ENCODE data around the gene LRP1B.
"Not testable (repeated sequence)": the region's sequence is repeated elsewhere in the genome, so short reads cannot be mapped to it uniquely, and the experiment has no call there.

Gene LRP1B

DNA sequence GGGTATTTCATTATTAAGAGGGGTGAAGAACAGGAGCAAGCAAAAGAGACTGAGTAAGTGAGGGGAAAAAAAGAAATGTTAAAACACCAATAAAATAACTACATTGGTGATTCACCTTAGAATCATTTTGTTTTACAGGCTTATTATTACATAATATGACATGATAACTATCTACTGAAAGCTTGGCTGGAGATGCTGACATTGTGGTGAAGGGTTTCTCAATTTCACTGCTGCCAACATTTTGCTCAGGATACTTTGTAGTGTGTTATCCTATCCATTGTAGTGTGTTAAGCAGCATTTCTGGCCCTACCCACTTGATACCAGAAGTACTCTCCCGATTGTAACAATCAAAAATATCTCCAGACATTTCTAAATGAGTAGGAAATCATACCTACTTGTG is 1786.0 kb downstream of the LRP1B start:
- no peak for DNase-seq (ENCODE audit: low spot score)

GRCh38 chr2:140344266-140344665 is 1786.5 kb downstream of the LRP1B start:
- not testable (repeated sequence) for DNase-seq (ENCODE audit: low spot score)

DNA sequence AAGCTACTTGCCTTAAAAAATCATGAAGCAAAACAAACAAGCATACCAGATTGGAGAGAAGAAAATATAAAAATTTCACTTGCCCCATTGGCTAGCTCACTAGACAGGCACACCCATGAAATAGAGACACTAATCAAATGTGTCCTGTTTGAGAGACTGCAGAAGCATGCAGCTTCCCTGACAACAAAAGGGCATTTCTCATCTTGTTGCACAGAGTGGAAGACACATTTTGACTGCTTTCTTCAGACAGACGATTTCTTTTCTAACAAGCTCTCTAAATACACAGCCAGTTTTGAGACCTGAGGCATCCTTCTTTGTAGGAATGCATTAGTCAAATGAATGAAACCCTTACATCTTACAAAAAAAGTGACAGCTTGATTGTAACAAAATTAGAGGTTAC is 1792.0 kb downstream of the LRP1B start:
- no peak for DNase-seq (ENCODE audit: low spot score)

DNA sequence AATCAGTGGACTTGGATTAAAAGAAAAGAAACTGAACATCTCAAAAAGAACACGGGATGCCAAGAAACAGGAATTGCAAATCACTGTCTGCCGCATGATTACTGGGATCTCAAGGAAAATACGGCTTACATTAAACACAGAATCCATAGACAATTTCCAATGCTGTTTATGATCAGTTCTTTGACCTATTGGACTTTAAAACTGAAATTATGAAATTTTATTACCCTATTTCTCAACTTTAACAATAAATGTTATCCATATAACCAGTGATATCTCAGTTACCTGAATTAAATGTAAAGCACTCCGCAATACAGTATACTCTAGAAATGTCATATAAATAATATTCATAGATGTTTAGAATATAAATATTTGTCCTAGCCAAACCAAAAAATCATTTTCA is 1793.8 kb downstream of the LRP1B start:
- DNase-seq (ENCODE audit: low spot score): no peak

DNA sequence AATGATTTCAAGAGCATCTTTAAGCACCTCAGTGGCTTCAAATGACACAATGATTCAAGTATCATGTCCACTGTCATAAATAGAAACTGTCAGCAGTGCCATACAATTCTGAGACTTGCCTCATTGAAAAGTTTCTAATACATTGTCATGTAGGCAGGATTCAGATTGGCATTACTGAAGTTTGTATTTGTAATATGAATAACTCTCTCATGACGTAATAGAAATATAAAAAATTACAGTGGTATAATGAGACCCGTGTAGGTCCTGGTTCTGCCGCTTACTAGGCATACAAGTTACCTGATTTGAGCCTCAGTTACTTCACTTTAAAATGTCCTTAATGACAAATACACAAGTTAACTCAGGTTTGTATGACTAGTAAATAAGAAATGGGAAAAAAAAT is 1814.5 kb downstream of the LRP1B start:
- DNase-seq (ENCODE audit: low spot score): no peak

- no peak for DNase-seq (ENCODE audit: low spot score)
These were observed 1818.9 kb downstream of the LRP1B start for GRCh38 chr2:140311905-140312304.

DNA sequence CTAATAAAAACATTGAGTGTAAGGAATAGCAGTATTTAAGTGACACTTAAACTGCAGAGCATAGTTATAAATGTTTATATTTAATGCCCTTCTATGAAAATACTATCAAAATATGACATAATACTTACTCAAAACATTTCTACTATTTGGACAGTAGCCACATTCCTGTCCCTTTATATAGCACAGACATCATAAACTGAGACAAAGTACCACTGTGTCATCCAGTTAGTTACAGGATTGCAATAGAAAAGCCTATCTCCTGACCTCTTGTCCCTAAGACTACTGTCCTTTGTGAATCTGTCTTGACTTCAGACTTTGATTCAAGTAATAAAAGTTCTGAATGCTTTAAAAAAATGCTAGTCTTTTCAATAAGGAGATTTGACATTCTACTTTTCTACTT is 1822.1 kb downstream of the LRP1B start:
- DNase-seq (ENCODE audit: low spot score): no peak

DNA sequence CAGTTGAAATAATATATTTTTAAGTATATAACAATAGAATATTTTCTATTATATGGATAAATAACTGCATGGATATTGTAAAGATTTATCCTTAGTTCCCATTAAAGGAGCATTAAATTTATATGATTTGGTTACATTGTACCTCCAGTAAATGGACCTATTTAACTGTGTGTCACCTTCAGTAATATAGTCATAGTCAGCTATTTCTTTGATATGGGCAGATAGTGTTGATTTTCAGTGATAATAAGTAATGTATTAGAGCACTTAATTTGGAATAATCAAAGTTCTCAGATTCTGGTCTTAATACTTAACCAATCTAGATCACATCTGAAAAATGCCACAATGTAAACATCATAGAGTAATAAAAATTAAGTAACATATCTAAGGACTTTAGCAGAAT is 1823.3 kb downstream of the LRP1B start:
- no peak for DNase-seq (ENCODE audit: low spot score)

GRCh38 chr2:140295767-140296166 is 1835.0 kb downstream of the LRP1B start:
- no peak for DNase-seq (ENCODE audit: low spot score)

DNA sequence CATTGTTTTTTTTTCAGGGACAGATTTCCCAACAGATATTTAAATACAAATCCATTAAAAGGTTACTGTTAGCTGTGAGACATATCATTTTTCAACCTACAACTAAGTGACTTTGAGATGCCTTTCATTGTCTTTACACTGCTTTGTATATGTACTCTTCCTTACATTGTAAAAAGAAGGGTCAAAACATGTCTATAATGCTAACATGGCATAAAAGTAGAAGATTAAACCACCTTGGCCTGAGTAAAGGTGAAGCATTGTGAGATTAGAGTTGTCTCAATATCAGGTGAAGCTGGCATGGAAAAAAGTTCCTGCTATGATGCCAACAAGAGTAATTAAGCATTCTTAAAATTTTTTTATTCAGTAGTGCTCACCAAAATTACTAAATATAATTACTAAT is 1842.1 kb downstream of the LRP1B start:
- no peak for DNase-seq (ENCODE audit: low spot score)

DNA sequence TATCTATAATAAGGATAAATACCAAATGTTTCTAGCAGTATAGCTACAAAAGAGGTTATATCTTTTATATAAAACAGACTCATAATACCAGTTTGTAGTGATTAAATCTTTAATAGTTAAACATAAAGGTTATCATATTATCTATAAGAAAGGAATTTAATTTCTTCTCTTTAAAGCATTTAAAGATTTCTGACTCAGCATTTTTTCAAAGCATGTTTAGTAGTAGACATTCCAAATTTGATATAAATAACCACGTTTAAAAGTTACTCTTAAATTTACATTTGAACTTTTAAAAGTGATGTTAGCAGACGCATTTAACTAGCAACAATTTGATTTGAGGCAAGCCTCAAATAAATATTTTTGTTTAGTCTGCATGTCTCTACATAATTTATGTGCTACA is 1842.6 kb downstream of the LRP1B start:
- no peak for DNase-seq (ENCODE audit: low spot score)

- no peak for DNase-seq (ENCODE audit: low spot score)
These were observed 1844.4 kb downstream of the LRP1B start for GRCh38 chr2:140286377-140286776.

GRCh38 chr2:140277344-140277743 is 1853.5 kb downstream of the LRP1B start:
- DNase-seq (ENCODE audit: low spot score): not testable (repeated sequence)

DNA sequence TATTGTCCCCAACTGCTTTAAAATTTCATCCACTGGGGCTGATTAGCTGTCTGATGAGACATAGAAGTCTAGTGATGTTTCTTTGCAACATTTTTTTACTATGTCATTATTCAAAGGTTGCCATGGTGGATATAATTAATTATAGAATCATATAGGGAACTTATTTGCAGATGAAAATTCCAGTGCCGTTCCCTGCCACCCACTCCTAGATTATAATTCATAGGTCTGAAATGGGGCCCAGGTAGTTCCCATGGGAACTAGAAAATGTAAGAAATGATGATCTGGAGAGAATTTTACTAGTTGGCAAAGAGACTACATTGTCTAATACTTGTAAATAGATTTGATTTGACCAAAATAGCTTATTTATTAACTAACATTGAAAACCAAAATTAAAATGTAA is 1854.2 kb downstream of the LRP1B start:
- DNase-seq (ENCODE audit: low spot score): no peak

- DNase-seq (ENCODE audit: low spot score): no peak
These were observed 1855.4 kb downstream of the LRP1B start for GRCh38 chr2:140275427-140275826.

DNA sequence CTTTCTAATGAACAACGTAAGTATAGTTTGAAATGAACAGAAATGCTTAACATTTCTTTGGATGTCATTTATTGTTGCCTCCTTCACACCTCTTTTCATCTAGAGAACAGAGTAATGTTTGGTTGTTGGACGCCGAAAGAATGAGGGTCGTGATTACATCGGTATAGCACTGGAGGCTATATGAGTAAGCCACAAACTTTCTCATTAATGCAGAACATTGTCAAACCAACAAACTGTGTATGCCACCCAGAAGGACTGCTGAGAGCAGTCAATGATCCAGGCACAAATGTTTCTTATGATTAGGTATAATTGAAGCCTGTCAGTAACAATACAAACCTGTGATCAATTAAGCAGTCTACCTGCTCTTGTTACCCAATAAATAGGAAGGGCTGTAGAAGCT is 1855.9 kb downstream of the LRP1B start:
- no peak for DNase-seq (ENCODE audit: low spot score)

- DNase-seq (ENCODE audit: low spot score): no peak
These were observed 1856.9 kb downstream of the LRP1B start for GRCh38 chr2:140273958-140274357.

DNA sequence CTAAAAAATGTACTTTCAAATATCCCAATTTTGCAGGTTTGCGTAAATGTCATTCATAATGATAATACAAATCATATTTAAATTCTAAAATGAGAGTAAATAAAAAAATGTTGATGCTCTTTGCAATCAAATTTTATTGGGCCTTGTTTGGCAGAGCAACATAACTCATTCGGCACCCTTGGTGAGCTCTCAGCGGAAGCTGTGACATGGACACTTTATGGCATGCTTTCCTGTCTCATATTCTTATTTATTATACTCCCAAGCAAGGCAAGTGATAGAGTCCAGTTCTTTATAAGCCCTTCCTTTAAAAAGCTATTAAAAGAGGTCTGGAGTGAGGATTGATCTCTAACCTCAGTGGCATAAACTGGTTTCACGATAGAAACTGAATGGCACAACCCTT is 1857.4 kb downstream of the LRP1B start:
- no peak for DNase-seq (ENCODE audit: low spot score)

DNA sequence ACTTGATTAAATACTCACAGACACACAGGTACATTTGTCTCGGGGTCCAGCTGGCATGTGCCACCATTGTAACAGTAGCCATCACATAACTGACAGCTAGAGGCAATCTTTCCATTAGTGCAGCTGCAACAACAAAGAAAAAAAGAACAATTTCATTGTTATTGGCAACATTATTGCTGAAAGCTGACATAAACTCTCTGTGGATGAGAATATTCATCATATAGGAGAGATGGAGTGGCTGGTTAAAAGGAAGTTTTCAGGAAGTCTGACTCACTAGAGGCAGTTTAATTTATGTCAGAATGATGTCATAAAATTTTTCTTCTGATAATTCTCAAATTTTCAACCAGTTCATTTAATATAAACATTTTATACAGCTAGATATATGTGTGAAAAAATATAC is 1860.6 kb downstream of the LRP1B start:
- peak; percentile 7 for DNase-seq (ENCODE audit: low spot score)

GRCh38 chr2:140269000-140269399 is 1861.8 kb downstream of the LRP1B start:
- DNase-seq (ENCODE audit: low spot score): no peak

GRCh38 chr2:140262908-140263307 is 1867.9 kb downstream of the LRP1B start:
- no peak for DNase-seq (ENCODE audit: low spot score)

GRCh38 chr2:140257692-140258300 is 1873.0 kb downstream of the LRP1B start:
- DNase-seq (ENCODE audit: low spot score): no peak

GRCh38 chr2:140256080-140256479 is 1874.7 kb downstream of the LRP1B start:
- no peak for DNase-seq (ENCODE audit: low spot score)

GRCh38 chr2:140249821-140250220 is 1881.0 kb downstream of the LRP1B start:
- no peak for DNase-seq (ENCODE audit: low spot score)

DNA sequence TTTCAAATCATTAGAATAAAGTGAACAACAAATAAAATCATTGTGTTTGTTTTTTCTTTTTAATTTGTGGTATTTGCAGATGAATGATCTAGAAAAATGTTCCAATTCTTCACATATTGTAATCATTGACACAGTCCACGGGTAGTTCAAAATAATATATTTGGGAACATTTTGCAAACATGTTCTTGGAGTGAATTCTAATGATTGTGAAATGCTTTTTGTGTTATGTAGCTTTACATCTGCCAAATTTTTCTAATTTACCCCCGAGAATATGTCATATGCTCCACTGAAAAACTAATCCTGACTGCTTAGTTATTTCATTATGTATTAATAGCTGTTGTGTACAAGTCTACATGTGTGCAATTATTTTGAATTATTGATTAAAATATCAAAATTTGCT is 1882.2 kb downstream of the LRP1B start:
- no peak for DNase-seq (ENCODE audit: low spot score)

All from pons (tissue), 1 donor.